ENCODE measurements around the gene SLC4A1. TPM values are rescaled to one million over a fixed set of nuclear protein-coding genes. Genes with fewer than 3 reads are reported as not detected.
A peak's percentile ranks its signal among the peaks of the same experiment; 100 is the strongest.

Gene SLC4A1
- total RNA-seq (not detected in 2 replicates), polyA plus RNA-seq (not detected in 2 replicates)

DNA sequence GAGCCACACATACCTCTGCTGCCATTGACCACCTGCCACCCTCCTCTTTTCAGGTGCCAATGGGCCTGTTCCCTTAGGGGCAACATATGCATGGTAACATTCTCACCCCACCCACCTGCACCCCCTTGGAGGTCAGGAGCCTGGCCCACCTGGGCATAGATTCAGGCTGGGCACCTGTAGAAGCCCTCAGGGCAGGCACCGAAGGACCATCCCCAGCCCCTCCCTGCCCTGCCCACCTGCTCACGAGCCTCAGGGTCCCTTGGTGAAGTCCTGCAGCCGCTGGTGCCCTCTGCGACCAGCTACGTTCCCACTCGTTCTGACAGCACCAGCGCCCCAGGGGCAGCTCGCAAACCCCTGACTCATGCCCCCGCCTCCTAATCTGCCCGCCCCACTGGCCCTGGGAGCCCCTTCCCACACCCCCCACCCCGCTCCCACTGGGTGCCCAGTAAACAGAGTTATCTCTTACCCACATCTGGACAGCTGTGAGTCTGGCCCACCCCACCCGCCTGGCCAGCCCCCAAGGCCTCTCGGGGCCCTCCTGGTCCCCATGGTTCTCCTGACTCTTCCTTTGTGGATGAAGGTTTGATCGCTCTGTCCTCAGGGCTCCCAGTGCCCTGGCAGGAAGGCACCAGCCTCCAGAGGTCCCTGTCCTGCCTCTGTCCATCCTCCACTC, at the start of gene SLC4A1:
SLC4A1 (minus strand) TSS at position 318 of the 673 bp plus-strand sequence. CDS start 5,269 bp downstream, outside the sequence.
- H3K36me3 ChIP-seq = no peaks in the 10 kb centered on the region
- H3K4me3 ChIP-seq = no peak within 1 kb of the TSS
- H3K27ac ChIP-seq = no peak within 1 kb of the TSS
- H3K9me3 ChIP-seq (ENCODE audit: low read depth) = no peaks in the 10 kb centered on the region
- H3K4me1 ChIP-seq (ENCODE audit: low read depth) = no peaks in the 10 kb centered on the region
- TF ChIP-seq, protein P1, sequence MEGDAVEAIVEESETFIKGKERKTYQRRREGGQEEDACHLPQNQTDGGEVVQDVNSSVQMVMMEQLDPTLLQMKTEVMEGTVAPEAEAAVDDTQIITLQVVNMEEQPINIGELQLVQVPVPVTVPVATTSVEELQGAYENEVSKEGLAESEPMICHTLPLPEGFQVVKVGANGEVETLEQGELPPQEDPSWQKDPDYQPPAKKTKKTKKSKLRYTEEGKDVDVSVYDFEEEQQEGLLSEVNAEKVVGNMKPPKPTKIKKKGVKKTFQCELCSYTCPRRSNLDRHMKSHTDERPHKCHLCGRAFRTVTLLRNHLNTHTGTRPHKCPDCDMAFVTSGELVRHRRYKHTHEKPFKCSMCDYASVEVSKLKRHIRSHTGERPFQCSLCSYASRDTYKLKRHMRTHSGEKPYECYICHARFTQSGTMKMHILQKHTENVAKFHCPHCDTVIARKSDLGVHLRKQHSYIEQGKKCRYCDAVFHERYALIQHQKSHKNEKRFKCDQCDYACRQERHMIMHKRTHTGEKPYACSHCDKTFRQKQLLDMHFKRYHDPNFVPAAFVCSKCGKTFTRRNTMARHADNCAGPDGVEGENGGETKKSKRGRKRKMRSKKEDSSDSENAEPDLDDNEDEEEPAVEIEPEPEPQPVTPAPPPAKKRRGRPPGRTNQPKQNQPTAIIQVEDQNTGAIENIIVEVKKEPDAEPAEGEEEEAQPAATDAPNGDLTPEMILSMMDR (IDR thresholded peaks at IDR 0.05; ENCODE audit: low read depth, low read length) = no peak
- DNase-seq (ENCODE audit: low read depth in 1 of 2, low spot score in 1 of 2) = no peak
- H3K27me3 ChIP-seq = no peaks in the 10 kb centered on the region

DNA sequence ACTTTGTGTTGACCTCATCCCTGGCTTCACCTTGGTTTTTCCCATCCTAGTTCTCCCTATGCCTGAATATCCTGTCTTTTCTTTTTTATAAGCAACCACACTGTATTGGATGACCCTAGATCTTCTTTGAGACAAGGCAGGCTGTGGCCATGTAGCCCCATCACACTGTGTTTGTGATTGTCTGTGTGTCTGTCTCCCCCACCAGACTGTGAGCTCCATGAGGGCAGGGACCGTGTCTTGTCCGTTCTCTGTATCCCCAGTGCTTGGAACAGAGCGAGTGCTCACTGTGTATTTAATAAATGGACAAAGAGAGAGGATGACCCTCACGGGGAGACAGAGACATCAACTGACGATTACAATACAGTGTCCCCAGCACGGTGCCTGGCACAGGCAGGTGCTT, 49.6 kb upstream of the SLC4A1 start:
- TF ChIP-seq, protein P1 (IDR thresholded peaks at IDR 0.05; ENCODE audit: low read depth, low read length) = no peak
- no peak for DNase-seq (ENCODE audit: low read depth in 1 of 2, low spot score in 1 of 2)
- no peaks in the 10 kb centered on the region for H3K4me1 ChIP-seq (ENCODE audit: low read depth)
- H3K4me3 ChIP-seq = no peak overlapping the region
- peaks cover 6% of the 10 kb centered on the region for H3K36me3 ChIP-seq
- H3K27ac ChIP-seq = no peak overlapping the region
- H3K27me3 ChIP-seq = peaks cover 34% of the 10 kb centered on the region
- no peaks in the 10 kb centered on the region for H3K9me3 ChIP-seq (ENCODE audit: low read depth)

- TF ChIP-seq, protein P1 (IDR thresholded peaks at IDR 0.05; ENCODE audit: low read depth, low read length) = no peak
- no peak overlapping the region for H3K27ac ChIP-seq
- no peaks in the 10 kb centered on the region for H3K9me3 ChIP-seq (ENCODE audit: low read depth)
- H3K4me3 ChIP-seq = peak overlapping the region; percentile 38
- H3K4me1 ChIP-seq (ENCODE audit: low read depth) = no peaks in the 10 kb centered on the region
- H3K27me3 ChIP-seq = peaks cover 38% of the 10 kb centered on the region
- peaks cover 6% of the 10 kb centered on the region for H3K36me3 ChIP-seq
- peak in 1 of 2 donors; percentile 28 for DNase-seq (ENCODE audit: low read depth in 1 of 2, low spot score in 1 of 2)
Measured at GRCh38 chr17:44315760-44316731, 48.1 kb upstream of the SLC4A1 start.

DNA sequence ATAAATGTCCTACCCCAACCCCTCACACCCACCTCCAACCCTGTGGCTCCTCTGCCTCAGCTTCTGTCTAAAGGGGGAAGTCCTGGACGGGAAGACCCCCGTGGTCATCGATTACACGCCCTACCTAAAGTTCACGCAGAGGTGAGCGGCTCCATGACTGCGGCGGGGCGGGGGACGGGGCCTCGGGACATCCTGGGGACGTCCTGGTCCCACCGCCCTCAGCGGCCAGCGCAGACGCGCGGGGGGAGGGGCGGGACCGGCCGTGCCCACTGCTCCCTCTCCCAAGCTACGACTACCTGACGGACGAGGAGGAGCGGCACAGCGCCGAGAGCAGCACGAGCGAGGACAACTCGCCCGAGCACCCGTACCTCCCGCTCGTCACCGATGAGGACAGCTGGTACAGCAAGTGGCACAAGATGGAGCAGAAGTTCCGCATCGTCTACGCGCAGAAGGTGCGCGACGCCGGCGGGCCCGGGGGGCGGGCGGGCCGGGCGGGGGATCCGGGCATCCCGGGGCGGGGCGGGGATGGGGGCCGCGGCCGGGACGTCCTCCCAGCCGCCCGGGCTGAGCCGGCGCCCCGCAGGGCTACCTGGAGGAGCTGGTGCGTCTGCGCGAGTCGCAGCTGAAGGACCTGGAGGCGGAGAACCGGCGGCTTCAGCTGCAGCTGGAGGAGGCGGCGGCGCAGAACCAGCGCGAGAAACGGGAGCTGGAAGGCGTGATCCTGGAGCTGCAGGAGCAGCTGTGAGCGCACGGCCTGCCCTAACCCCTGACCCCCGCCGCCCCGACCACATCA, 47.1 kb upstream of the SLC4A1 start:
- peak; percentile 37 to 72 for DNase-seq (ENCODE audit: low read depth in 1 of 2, low spot score in 1 of 2)
- no peaks in the 10 kb centered on the region for H3K4me1 ChIP-seq (ENCODE audit: low read depth)
- no peaks in the 10 kb centered on the region for H3K9me3 ChIP-seq (ENCODE audit: low read depth)
- H3K4me3 ChIP-seq = peak overlapping the region; percentile 38
- TF ChIP-seq, protein P1 (IDR thresholded peaks at IDR 0.05; ENCODE audit: low read depth, low read length) = no peak
- H3K27ac ChIP-seq = no peak overlapping the region
- H3K27me3 ChIP-seq = peaks cover 38% of the 10 kb centered on the region
- peaks cover 3% of the 10 kb centered on the region for H3K36me3 ChIP-seq

- DNase-seq (ENCODE audit: low read depth in 1 of 2, low spot score in 1 of 2) = no peak
- peaks cover 3% of the 10 kb centered on the region for H3K36me3 ChIP-seq
Measured at GRCh38 chr17:44314524-44314868, 46.6 kb upstream of the SLC4A1 start.

More at GRCh38 chr17:44314524-44314868, 46.6 kb upstream of the SLC4A1 start:
- Histone ChIP-seq H3K27ac (no peak overlapping the region), H3K9me3 (ENCODE audit: low read depth) (no peaks in the 10 kb centered on the region), H3K27me3 (peaks cover 38% of the 10 kb centered on the region), H3K4me1 (ENCODE audit: low read depth) (no peaks in the 10 kb centered on the region), H3K4me3 (peak overlapping the region; percentile 38)
- TF ChIP-seq, protein P1 (IDR thresholded peaks at IDR 0.05; ENCODE audit: low read depth, low read length) = no peak
